ENCODE results near the gene NARS2.
"Not testable (repeated sequence)": the region's sequence is repeated elsewhere in the genome, so short reads cannot be mapped to it uniquely, and the experiment has no call there.

DNA sequence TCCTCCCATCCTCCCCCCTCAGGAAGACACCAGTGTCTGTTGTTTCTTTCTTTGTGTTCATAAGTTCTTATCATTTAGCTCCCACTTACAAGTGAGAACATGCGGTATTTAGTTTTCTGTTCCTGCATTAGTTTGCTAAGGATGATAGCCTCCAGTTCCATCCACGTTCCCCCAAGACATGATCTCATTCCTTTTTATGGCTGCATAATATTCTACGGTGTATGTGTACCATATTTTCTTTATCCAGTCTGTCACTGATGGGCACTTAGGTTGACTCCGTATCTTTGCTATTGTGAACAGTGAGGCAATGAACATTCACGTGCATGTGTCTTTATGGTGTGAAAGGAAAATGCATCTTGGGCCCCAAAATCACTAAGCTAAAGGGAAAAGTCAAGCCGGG lies 22.5 kb downstream of the NARS2 start:
- not testable (repeated sequence) for TF ChIP-seq EZH2 (IDR thresholded peaks at IDR 0.05; ENCODE audit: borderline replicate concordance, low read length)
- TF ChIP-seq, protein P1, sequence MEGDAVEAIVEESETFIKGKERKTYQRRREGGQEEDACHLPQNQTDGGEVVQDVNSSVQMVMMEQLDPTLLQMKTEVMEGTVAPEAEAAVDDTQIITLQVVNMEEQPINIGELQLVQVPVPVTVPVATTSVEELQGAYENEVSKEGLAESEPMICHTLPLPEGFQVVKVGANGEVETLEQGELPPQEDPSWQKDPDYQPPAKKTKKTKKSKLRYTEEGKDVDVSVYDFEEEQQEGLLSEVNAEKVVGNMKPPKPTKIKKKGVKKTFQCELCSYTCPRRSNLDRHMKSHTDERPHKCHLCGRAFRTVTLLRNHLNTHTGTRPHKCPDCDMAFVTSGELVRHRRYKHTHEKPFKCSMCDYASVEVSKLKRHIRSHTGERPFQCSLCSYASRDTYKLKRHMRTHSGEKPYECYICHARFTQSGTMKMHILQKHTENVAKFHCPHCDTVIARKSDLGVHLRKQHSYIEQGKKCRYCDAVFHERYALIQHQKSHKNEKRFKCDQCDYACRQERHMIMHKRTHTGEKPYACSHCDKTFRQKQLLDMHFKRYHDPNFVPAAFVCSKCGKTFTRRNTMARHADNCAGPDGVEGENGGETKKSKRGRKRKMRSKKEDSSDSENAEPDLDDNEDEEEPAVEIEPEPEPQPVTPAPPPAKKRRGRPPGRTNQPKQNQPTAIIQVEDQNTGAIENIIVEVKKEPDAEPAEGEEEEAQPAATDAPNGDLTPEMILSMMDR (conservative IDR thresholded peaks at IDR 0.05 in 1 of 2, IDR thresholded peaks at IDR 0.05 in 1 of 2; ENCODE audit: extremely low read depth in 1 of 2, insufficient read depth in 1 of 2, low read depth in 1 of 2, low read length in 2 of 2) = not testable (repeated sequence)

Data from mammary epithelial cell (primary cell).